HG03103 (cell line): ENCODE measurements around the gene CCDC66.
"Not testable (repeated sequence)": the region's sequence is repeated elsewhere in the genome, so short reads cannot be mapped to it uniquely, and the experiment has no call there.

Experiments
- ATAC-seq: cut with Tn5 transposase; IDR thresholded peaks from one replicate; pipeline ENCODE4 v1.9.1; 2021; ENCODE audit warnings: low read depth; ENCODE audit not compliant: unreplicated experiment

The CCDC66 gene

GRCh38 chr3:56556908-56557830 is at the start of gene CCDC66:
Gene CCDC66, plus strand, starts transcription at chr3:56557175. Its CDS starts 68 bp downstream, at chr3:56557243.
- peak; percentile 99 for ATAC-seq

GRCh38 chr3:56519641-56520040 is 37.3 kb upstream of the CCDC66 start:
- no peak for ATAC-seq

GRCh38 chr3:56522374-56522773 is 34.6 kb upstream of the CCDC66 start:
- ATAC-seq: no peak

GRCh38 chr3:56525291-56525690 is 31.7 kb upstream of the CCDC66 start:
- no peak for ATAC-seq

- ATAC-seq: no peak
Observed at GRCh38 chr3:56536735-56537134, 20.2 kb upstream of the CCDC66 start.

- ATAC-seq: no peak
Observed at GRCh38 chr3:56547486-56547885, 9.5 kb upstream of the CCDC66 start.

- ATAC-seq: no peak
Observed at GRCh38 chr3:56557831-56558170, 826 bp downstream of the CCDC66 start.

GRCh38 chr3:56573501-56573900 is 16.5 kb downstream of the CCDC66 start:
- no peak for ATAC-seq

- ATAC-seq: not testable (repeated sequence)
Observed at GRCh38 chr3:56581941-56582340, 25.0 kb downstream of the CCDC66 start.

GRCh38 chr3:56584275-56584674 is 27.3 kb downstream of the CCDC66 start:
- not testable (repeated sequence) for ATAC-seq

- no peak for ATAC-seq
Observed at GRCh38 chr3:56590814-56591213, 33.8 kb downstream of the CCDC66 start.

GRCh38 chr3:56591262-56591661 is 34.3 kb downstream of the CCDC66 start:
- no peak for ATAC-seq

- ATAC-seq: no peak
Observed at GRCh38 chr3:56593455-56594158, 36.6 kb downstream of the CCDC66 start.

GRCh38 chr3:56595975-56596840 is 39.2 kb downstream of the CCDC66 start:
- ATAC-seq: no peak

GRCh38 chr3:56608479-56608878 is 51.5 kb downstream of the CCDC66 start:
- not testable (repeated sequence) for ATAC-seq

- no peak for ATAC-seq
Observed at GRCh38 chr3:56610669-56611335, 53.8 kb downstream of the CCDC66 start.

- ATAC-seq: no peak
Observed at GRCh38 chr3:56611364-56611763, 54.4 kb downstream of the CCDC66 start.

GRCh38 chr3:56612146-56612545 is 55.2 kb downstream of the CCDC66 start:
- ATAC-seq: no peak

GRCh38 chr3:56613016-56613415 is 56.0 kb downstream of the CCDC66 start:
- ATAC-seq: no peak

- ATAC-seq: no peak
Observed at GRCh38 chr3:56616478-56617006, 59.6 kb downstream of the CCDC66 start.
